Stimulated activated CD8-positive, alpha-beta memory T cell treated with anti-CD3 and anti-CD28 coated beads, Interleukin-15, amount 100 ng/mL, for 4 hours (primary cell): ENCODE results near the gene SPATA31D1.

Source experiments
- DNase-seq, 2 donors: peaks; one replicate each; pipeline ENCODE4 v3.0.0-alpha.2; 2020; ENCODE audit warnings: low read depth in 2 of 2

SPATA31D1 gene

DNA sequence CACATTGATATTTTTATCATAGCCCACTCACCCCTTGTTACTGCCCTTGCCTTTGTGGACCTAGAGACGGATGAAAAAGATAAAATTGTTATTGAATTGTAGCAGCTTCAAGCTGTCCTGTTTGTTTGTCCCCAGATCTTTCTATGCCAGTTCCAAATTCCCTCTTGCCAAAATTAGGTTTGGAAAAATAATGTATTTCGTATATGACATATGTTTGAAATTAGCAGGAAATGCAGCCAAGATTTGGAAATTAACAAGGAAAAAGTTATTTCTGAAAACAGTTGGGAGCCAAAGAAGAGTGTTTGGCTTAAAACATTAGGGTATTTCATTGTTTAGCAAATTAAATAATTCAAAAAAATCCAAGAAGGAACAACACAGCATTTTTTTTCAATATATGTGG is 33.5 kb downstream of the SPATA31D1 start:
- DNase-seq = no peak

DNA sequence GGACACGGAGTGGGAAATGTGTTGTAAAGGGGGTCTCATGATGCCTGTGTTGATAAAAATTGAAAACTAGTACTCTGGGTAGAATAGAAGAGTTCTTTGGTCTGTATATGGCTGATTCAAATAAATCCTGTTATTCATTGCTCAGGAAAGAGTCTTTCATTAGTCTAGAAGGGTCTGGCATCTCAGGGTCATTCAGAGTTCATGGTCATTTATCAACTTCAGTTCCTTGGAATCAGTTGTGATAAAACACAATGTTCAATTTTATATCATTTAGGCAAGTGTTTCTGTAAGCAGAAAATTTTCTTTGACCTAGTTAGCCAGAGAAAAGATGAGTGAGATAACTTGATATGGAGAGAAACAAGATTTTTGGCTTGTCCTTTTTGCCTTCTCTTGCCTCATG is 36.3 kb downstream of the SPATA31D1 start:
- DNase-seq = no peak

DNA sequence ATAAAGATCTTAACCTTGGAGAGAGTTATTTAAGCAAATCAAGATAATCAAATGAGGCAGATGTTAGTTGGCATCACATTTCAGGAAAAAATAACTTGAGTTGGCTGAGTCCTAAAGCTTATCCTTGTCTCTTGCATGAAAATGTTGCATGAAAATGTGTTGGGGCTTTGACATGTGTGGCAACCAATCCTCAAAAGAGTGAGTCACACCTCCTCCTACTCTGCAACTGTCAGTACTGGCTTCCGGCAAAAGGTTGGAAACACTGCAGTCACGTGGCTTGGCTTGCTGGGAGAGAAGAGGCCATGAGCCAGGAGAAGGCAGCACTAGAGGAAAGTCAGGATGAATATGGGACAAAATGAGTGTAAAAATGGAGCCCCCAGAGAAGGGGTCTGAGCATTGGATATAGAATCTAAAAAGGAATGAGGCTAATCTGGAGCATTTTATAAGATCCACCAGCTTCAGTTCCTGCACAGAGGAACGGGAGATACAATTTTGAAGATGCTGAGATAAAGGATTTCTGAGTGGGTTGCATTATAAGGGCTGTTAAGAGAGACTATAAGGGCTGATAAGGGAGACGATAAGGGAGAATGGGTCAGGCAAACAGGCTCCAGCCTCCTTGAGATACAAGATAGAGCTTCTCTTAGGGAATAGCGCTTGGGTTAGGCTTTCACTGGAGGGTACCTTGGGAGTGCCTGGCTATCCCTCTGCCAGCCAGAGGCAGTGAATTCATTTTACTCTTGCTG is 43.1 kb downstream of the SPATA31D1 start:
- no peak for DNase-seq

DNA sequence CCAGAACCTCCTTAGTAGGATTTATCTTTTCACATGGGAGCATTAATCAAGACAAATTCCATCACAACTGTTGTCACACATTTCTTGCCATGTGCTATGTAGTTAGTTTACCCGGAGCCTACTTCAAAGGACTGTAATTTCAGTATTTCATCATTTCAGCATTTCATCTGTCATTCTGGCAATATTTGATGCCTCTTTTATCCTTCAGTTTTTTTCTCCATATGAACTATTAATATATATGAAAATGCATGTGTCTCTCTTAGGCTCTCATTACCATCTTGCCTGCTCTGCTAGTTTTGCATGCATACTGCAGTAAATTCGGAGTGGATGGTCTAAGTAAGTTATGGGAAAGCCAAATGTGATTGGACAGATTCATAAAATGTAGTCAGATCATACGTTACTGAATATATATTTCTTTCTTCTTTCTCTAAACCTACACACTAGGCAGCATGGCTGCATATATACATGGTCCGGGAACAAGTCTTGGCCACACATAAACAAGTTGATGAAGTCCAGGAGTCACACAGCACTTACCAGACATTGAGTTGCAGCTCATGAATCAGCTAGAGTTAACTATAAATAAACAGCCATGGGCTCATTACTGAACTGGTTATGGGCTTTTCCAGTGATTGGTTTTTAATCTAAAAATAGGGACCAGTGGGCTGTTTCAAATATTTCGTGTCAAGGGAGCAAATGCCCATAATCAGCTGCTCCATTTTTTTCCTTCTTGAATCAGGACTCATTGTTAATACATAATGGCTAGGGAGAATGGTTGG is 46.6 kb downstream of the SPATA31D1 start:
- DNase-seq = no peak

DNA sequence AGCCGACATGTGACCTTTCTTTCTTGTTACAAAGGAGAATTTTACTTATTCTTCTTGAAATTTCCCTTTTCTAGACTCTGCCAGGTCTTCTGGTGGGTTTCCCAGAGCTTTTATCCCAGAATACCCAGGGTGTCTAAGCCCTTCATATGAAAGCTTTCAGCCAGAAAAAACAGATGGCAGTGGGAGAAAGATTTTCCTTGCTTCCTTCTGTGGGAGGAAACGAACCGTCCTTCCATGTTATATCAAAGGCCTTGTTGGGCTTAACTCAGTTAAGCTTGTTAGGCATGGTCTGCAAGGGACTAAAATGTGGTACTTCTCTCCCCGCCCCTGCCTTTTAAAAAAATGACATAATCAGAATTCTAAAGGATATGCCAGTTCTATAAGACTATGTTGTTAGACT is 47.5 kb downstream of the SPATA31D1 start:
- no peak for DNase-seq

DNA sequence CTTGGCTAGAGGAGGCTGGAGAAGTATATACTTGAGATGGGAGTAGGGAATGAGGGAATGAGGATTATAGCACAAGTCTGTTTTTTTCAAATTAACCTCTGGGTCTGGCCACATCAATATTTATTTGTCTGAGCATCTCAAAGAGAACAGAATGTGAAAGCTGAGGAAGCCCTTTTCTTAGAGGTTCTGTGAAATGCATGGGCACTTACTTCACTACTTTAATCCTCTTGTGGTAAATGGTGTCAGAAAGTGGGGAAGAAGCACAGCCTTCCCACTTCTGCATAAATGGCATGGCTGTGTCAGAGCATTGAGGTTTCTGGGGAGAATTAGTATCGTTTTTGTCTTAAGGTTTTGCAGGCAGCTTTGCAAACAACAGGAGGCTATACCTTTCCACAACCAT is 48.6 kb downstream of the SPATA31D1 start:
- DNase-seq = no peak

DNA sequence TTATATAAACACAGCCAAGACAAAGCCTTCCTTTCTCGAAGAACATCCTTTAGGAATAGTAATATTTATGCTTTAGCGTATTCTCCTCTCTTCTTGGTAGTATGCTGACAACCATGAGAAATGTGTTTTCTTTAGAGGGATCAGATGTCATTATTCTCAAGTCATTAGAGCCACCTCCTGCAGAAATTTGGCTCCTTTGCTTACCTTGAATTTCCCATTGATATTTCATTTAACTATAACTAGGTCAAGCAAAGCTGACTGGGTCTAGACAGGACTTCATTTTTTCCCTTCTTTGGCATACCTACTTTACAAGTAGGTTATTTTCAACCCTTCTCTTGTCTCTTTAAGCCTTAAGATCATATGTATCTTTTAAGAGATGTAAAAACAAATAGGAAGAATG is 50.3 kb downstream of the SPATA31D1 start:
- DNase-seq = no peak
